ENCODE results near the gene IFNK. TPM values are rescaled to one million over a fixed set of nuclear protein-coding genes. Genes with fewer than 3 reads are reported as not detected.

IFNK gene
- total and polyA plus RNA-seq, 4 donors = not detected

DNA sequence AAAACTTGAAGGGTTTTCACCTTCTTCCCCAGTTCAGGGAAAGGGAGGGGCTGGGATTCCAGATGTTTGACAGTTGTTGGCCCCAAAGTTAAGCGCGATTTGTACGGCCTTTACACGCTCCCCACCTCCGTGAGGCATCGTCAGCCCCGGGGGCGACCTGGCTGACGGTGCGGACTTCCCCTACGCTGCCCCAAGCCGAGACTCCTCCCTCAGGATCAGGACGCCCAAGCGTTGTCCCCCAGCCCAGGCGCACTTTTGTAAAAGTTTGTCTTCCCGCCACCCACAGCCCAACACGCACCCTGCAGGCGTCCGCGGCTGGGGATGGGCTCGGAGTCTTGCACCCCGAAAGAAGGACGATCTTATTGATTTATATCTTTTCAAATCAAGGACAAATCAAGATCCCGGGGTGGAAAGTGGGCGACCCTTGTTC, 4.8 kb downstream of the IFNK start (continued):
- TF ChIP-seq, protein P1, sequence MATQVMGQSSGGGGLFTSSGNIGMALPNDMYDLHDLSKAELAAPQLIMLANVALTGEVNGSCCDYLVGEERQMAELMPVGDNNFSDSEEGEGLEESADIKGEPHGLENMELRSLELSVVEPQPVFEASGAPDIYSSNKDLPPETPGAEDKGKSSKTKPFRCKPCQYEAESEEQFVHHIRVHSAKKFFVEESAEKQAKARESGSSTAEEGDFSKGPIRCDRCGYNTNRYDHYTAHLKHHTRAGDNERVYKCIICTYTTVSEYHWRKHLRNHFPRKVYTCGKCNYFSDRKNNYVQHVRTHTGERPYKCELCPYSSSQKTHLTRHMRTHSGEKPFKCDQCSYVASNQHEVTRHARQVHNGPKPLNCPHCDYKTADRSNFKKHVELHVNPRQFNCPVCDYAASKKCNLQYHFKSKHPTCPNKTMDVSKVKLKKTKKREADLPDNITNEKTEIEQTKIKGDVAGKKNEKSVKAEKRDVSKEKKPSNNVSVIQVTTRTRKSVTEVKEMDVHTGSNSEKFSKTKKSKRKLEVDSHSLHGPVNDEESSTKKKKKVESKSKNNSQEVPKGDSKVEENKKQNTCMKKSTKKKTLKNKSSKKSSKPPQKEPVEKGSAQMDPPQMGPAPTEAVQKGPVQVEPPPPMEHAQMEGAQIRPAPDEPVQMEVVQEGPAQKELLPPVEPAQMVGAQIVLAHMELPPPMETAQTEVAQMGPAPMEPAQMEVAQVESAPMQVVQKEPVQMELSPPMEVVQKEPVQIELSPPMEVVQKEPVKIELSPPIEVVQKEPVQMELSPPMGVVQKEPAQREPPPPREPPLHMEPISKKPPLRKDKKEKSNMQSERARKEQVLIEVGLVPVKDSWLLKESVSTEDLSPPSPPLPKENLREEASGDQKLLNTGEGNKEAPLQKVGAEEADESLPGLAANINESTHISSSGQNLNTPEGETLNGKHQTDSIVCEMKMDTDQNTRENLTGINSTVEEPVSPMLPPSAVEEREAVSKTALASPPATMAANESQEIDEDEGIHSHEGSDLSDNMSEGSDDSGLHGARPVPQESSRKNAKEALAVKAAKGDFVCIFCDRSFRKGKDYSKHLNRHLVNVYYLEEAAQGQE (IDR thresholded peaks at IDR 0.05) = no peak
- TF ChIP-seq YY1 (IDR thresholded peaks at IDR 0.05) = no peak
- TF ChIP-seq HNF4A (conservative IDR thresholded peaks at IDR 0.05) = no peak
- no peak for TF ChIP-seq FOXA1 (IDR thresholded peaks at IDR 0.05)
- no peak for TF ChIP-seq FOXA2 (IDR thresholded peaks at IDR 0.05)
- no peak for TF ChIP-seq RAD21 (IDR thresholded peaks at IDR 0.05)
- TF ChIP-seq NR2F2 (IDR thresholded peaks at IDR 0.05) = no peak

DNA sequence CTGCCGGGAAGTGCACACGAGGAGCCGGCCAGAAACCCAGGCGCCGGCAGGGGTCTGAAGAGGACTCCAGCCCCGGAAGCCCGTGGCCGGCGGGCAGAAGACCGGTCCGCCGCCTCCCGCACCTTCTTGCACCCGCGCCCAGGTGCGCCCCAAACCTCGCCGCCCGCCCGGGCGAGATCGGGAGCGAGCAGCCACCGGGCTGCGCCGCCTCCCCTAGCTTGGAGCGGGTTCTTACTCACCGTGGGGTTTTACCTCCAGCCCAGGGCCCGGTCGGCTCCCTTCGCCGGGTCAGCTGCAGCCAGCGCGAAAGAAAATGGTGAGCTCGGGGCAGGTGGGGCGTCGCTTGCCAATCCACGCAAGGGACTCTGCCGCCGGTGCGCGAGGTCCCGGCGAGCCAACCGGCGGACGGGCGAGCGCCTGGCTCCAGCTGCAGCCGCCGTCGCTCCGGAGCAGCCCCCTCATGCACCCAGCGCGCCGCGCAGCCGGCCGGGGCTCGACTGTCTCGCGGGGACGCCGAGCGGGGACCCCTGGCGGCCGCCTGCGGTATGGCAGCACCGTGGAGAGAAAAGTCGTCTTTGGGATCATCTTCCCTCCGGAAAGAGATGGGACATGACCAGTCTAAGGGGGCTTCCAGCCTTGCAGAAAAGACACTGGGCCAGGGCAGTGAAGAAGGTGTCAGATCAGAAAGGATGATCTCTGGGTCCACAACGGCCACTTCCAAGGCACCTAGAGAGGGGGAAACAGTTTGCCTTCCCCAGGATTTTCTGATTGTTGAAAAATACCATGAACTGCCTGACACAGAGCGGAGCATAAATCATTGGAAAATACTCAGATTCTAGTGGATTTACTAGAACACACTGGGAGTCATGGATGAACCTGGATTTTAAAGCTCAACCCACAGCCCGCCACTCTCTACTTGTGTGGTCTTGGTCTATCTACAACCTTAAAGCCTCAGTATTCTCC, 5.5 kb downstream of the IFNK start, which contains the start of gene MOB3B:
Gene MOB3B, minus strand, starts transcription at position 499 of the 963 bp plus-strand sequence. CDS start 74,264 bp downstream, outside the sequence.
- no peak for TF ChIP-seq FOXA1 (IDR thresholded peaks at IDR 0.05)
- TF ChIP-seq RAD21 (IDR thresholded peaks at IDR 0.05) = peak; percentile 73 to 80
- no peak for TF ChIP-seq SP1 (IDR thresholded peaks at IDR 0.05)
- TF ChIP-seq, protein P2, sequence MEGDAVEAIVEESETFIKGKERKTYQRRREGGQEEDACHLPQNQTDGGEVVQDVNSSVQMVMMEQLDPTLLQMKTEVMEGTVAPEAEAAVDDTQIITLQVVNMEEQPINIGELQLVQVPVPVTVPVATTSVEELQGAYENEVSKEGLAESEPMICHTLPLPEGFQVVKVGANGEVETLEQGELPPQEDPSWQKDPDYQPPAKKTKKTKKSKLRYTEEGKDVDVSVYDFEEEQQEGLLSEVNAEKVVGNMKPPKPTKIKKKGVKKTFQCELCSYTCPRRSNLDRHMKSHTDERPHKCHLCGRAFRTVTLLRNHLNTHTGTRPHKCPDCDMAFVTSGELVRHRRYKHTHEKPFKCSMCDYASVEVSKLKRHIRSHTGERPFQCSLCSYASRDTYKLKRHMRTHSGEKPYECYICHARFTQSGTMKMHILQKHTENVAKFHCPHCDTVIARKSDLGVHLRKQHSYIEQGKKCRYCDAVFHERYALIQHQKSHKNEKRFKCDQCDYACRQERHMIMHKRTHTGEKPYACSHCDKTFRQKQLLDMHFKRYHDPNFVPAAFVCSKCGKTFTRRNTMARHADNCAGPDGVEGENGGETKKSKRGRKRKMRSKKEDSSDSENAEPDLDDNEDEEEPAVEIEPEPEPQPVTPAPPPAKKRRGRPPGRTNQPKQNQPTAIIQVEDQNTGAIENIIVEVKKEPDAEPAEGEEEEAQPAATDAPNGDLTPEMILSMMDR (IDR thresholded peaks at IDR 0.05; ENCODE audit: low read depth, low read length, missing input control) = peak; percentile 92
- no peak for TF ChIP-seq TAF1 (conservative IDR thresholded peaks at IDR 0.05)
- Histone ChIP-seq H3K36me3 (ENCODE audit: control insufficient read depth in 4 of 4, insufficient read depth in 3 of 4, low read depth in 1 of 4, low read length in 3 of 4) (peaks cover 0 to under 1% (median 0%) of the 10 kb centered on the region in 4 donors), H3K9me3 (ENCODE audit: control insufficient read depth in 4 of 4, low read length in 3 of 4) (no peaks in the 10 kb centered on the region), H3K4me3 (ENCODE audit: low read depth in 1 of 3, low read length in 3 of 3) (peak within 1 kb of the TSS; percentile 65 to 78 (median 73)), H3K27ac (ENCODE audit: low read depth in 1 of 2, low read length in 2 of 2) (peak within 1 kb of the TSS; percentile 37 to 64), H3K9ac (ENCODE audit: low read depth in 1 of 2, low read length in 2 of 2) (peak within 1 kb of the TSS; percentile 67 to 77), H3K27me3 (ENCODE audit: control insufficient read depth in 4 of 4, insufficient read depth in 4 of 4, low read length in 3 of 4) (no peaks in the 10 kb centered on the region), H3K4me1 (ENCODE audit: control insufficient read depth in 4 of 4, insufficient read depth in 4 of 4, low read length in 3 of 4) (peaks cover 3 to 23% (median 11%) of the 10 kb centered on the region in 4 donors)
- WGBS = 3% methylated on average over 74 of the region's 74 CpGs
- DNase-seq (ENCODE audit: low spot score) = peak; percentile 84

DNA sequence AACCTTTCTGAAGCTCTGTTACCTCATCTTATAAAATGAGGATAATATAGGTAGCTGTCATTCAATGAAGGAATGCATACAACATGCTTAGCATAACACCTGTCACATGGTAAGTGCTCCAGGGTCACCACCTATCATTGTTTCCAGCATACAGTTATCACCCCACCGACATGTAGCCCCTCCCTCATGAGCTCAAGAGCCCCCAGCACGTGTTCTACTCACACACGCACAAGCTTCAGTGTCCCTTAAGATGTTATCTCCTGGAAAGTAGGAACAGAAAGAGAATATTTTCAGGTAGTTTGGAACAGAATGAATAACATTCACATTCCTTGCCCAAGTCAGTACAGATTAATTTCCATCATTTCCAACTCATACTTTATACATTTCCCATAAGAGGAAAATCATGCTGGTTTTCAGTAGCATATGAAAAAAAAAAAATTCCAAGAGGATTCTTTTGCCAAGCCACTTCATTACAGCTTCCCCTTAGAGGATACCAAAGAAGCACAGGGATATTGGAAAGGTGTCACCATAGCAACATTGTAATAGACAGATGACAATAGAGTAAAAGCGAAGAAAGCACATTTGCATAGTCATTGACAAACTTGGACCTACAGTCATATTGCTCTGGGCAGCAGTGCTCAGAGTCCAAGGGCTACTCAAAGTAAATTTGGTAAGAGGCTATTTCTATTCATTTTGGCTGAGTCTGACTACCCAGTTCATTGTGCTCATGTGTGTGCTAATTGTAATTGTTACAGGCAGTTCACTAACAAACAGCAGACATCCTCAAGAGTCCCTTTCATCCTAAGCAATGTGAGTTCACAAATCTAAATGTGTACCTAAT, 7.0 kb downstream of the IFNK start:
- DNase-seq (ENCODE audit: low spot score) = no peak
- Histone ChIP-seq H3K4me1 (ENCODE audit: control insufficient read depth in 4 of 4, insufficient read depth in 4 of 4, low read length in 3 of 4) (peaks cover 3 to 23% (median 11%) of the 10 kb centered on the region in 4 donors), H3K27me3 (ENCODE audit: control insufficient read depth in 4 of 4, insufficient read depth in 4 of 4, low read length in 3 of 4) (no peaks in the 10 kb centered on the region), H3K9me3 (ENCODE audit: control insufficient read depth in 4 of 4, low read length in 3 of 4) (no peaks in the 10 kb centered on the region), H3K27ac (ENCODE audit: low read depth in 1 of 2, low read length in 2 of 2) (no peak overlapping the region), H3K9ac (ENCODE audit: low read depth in 1 of 2, low read length in 2 of 2) (no peak overlapping the region), H3K36me3 (ENCODE audit: control insufficient read depth in 4 of 4, insufficient read depth in 3 of 4, low read depth in 1 of 4, low read length in 3 of 4) (peaks cover 0 to 2% (median 0%) of the 10 kb centered on the region in 4 donors), H3K4me3 (ENCODE audit: low read depth in 1 of 3, low read length in 3 of 3) (no peak overlapping the region)
- 75% methylated on average over 4 of the region's 4 CpGs for WGBS
- TF ChIP-seq RXRA (IDR thresholded peaks at IDR 0.05) = peak in 1 of 2 donors; percentile 58
- TF ChIP-seq NR2F2 (IDR thresholded peaks at IDR 0.05) = no peak
- TF ChIP-seq RAD21 (IDR thresholded peaks at IDR 0.05) = no peak
- TF ChIP-seq JUND (IDR thresholded peaks at IDR 0.05) = peak in 1 of 2 donors; percentile 23
- TF ChIP-seq, protein P2 (IDR thresholded peaks at IDR 0.05; ENCODE audit: low read depth, low read length, missing input control) = no peak
- TF ChIP-seq, protein P3, sequence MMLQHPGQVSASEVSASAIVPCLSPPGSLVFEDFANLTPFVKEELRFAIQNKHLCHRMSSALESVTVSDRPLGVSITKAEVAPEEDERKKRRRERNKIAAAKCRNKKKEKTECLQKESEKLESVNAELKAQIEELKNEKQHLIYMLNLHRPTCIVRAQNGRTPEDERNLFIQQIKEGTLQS (IDR thresholded peaks at IDR 0.05) = no peak
- TF ChIP-seq TAF1 (conservative IDR thresholded peaks at IDR 0.05) = no peak
- peak; percentile 63 to 78 for TF ChIP-seq HNF4A (conservative IDR thresholded peaks at IDR 0.05)
- no peak for TF ChIP-seq EGR1 (IDR thresholded peaks at IDR 0.05; ENCODE audit: low read depth in 2 of 2)
- TF ChIP-seq, protein P4, sequence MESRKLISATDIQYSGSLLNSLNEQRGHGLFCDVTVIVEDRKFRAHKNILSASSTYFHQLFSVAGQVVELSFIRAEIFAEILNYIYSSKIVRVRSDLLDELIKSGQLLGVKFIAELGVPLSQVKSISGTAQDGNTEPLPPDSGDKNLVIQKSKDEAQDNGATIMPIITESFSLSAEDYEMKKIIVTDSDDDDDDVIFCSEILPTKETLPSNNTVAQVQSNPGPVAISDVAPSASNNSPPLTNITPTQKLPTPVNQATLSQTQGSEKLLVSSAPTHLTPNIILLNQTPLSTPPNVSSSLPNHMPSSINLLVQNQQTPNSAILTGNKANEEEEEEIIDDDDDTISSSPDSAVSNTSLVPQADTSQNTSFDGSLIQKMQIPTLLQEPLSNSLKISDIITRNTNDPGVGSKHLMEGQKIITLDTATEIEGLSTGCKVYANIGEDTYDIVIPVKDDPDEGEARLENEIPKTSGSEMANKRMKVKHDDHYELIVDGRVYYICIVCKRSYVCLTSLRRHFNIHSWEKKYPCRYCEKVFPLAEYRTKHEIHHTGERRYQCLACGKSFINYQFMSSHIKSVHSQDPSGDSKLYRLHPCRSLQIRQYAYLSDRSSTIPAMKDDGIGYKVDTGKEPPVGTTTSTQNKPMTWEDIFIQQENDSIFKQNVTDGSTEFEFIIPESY (IDR thresholded peaks at IDR 0.05) = no peak
- TF ChIP-seq FOXA1 (IDR thresholded peaks at IDR 0.05) = no peak
- peak; percentile 32 for TF ChIP-seq FOXA2 (IDR thresholded peaks at IDR 0.05)
- TF ChIP-seq HNF4G (IDR thresholded peaks at IDR 0.05) = no peak
- no peak for TF ChIP-seq SP1 (IDR thresholded peaks at IDR 0.05)
